Spleen (tissue), 11 donors: Measurements from ENCODE around the gene SBF1. TPM values are rescaled to one million over a fixed set of nuclear protein-coding genes. Genes with fewer than 3 reads are reported as not detected.

Source experiments
- DNase-seq: peaks from one replicate; pipeline ENCODE4 v3.0.0-alpha.2; 2020
- H3K27ac ChIP-seq, 8 donors: fragments of 200-600 bp; sonication (generic) in 7 of 8; 1 replicate in 4 of 8; 2 replicates in 4 of 8; pipeline versions ENCODE4 v1.5.0 to v1.8.0; 2016 to 2021; ENCODE audit warnings: inconsistent platforms in 4 of 8, mild to moderate bottlenecking in 4 of 8, moderate library complexity in 1 of 8
- H3K27me3 ChIP-seq, 7 donors: fragments of 200-600 bp; sonication (generic) in 6 of 7; replicated peaks in 1 of 7; 1 replicate in 4 of 7; 2 replicates in 3 of 7; pipeline versions ENCODE4 v1.5.0 to v1.8.0; 2016 to 2021; ENCODE audit warnings: inconsistent platforms in 3 of 7, mild to moderate bottlenecking in 1 of 7
- H3K36me3 ChIP-seq, 6 donors: fragments of 200-600 bp; sonication (generic) in 5 of 6; 1 replicate in 4 of 6; 2 replicates in 2 of 6; pipeline versions ENCODE4 v1.5.0 to v1.8.0; 2016 to 2021; ENCODE audit warnings: inconsistent platforms in 2 of 6
- H3K4me1 ChIP-seq, 6 donors: fragments of 200-600 bp; sonication (generic) in 5 of 6; 1 replicate in 3 of 6; 2 replicates in 3 of 6; pipeline versions ENCODE4 v1.5.0 to v1.8.0; 2016 to 2021; ENCODE audit warnings: inconsistent platforms in 3 of 6
- H3K4me3 ChIP-seq, 8 donors: fragments of 200-600 bp; sonication (generic) in 7 of 8; 1 replicate in 4 of 8; 2 replicates in 4 of 8; pipeline versions ENCODE4 v1.5.0 to v1.8.0; 2016 to 2021; ENCODE audit warnings: inconsistent platforms in 4 of 8, mild to moderate bottlenecking in 4 of 8, moderate library complexity in 2 of 8
- H3K9me3 ChIP-seq, 8 donors: fragments of 200-600 bp; sonication (generic) in 7 of 8; 1 replicate in 4 of 8; 2 replicates in 4 of 8; pipeline versions ENCODE4 v1.5.0 to v1.8.0; 2016 to 2021; ENCODE audit warnings: inconsistent platforms in 4 of 8
- CTCF ChIP-seq, 11 experiments: fragments of 200-600 bp in 7 of 11; fragments of 450-650 bp in 4 of 11; sonication (generic) in 4 of 11; IDR thresholded peaks in 8 of 11; conservative IDR thresholded peaks in 3 of 11; 1 replicate in 7 of 11; 2 replicates in 4 of 11; pipeline versions ENCODE4 v1.4.0 to v1.8.0; 2016 to 2021; ENCODE audit warnings: antibody characterized with exemption in 11 of 11, inconsistent platforms in 4 of 11, mild to moderate bottlenecking in 1 of 11
- POLR2A ChIP-seq, 3 donors: fragments of 450-650 bp; IDR thresholded peaks; one replicate each; pipeline ENCODE4 v1.5.1; 2017; ENCODE audit warnings: antibody characterized with exemption in 3 of 3, mild to moderate bottlenecking in 1 of 3
- POLR2AphosphoS5 ChIP-seq, 3 donors: sonication (generic); formaldehyde crosslinking; IDR thresholded peaks; one replicate each; pipeline ENCODE4 v1.5.1; 2017; ENCODE audit warnings: antibody characterized with exemption in 3 of 3
- WGBS, 5 donors: extraction: QIAGEN DNeasy Blood & Tissue Kit in 3 of 5; methylation state at CpG; one replicate each; pipeline versions ENCODE4 v1.1.5 to v1.1.7; 2013 to 2018; 5-methylcytosine and 5-hydroxymethylcytosine counted together
- intact Hi-C: fragments of 100-400 bp; cut with DNase I; formaldehyde crosslinking; loops from one replicate; pipeline ENCODE4 v1.15.0; 2023; ENCODE audit warnings: low total_unique reads
- polyA plus RNA-seq, 3 donors: library from polyadenylated mRNA; stranded (reverse); fragments of 200-250 nt; gene quantifications; one replicate each; pipeline ENCODE4 v1.2.1, GENCODE V29; 2013
- total RNA-seq, 7 donors: library from RNA; depleted of rRNA in 3 of 7; stranded (reverse); fragments of >200 nt in 3 of 7; fragmentation: NEBNext Ultra II Directional in 4 of 7; extraction: Animal tissue kit (Norgen Biotek cat#: 25700) in 4 of 7; gene quantifications; one replicate each; pipeline versions ENCODE4 v1.1.0 to v1.2.1, GENCODE V29; 2016 to 2021
- donor health status: healthy with polysubstance abuse.
- donor health status: DM: no; HTN: no; CAD: no; lungs with moderate emphysema.
- donor health status: DM: no; HTN: no; CAD: no.
- donor health status: Bipolar disorder and iron deficiency.
- donor health status: healthy.
- donor health status: DM: no; HTN: no; CAD: no.
- donor health status: DM: yes; HTN: yes; CAD: no.

The SBF1 gene
- total and polyA plus RNA-seq, 10 donors, result 35.7 to 96.9 (median 75.3) TPM

DNA sequence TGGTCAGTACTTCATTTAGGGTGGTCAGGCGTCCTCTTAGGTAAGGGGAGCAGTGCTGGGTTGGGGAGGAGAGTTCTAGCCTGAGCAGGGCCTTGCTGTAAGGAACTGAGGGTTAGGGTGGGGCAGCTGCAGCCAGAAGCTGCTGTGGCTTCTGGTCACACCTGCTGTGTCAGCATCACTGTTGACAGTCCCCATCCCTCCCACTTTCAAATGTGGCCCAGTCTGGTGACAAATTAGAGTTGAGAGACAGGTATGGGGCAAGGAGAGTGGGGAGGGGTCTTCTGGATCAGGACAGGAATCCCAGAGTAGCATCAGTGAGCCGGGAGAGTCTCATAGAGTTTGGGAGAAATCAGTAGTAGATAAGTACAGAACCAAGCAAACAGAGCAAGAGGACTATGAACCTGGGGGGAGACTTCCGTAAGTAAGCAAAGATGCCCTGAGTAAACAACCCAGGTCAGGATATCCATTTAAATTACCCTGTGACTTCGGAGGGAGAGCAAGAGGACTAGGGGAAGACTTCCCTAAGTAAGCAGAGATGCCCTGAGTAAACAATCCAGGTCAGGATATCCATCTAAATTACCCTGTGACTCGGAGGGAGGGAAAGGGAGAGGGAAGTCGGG, 78.0 kb downstream of the SBF1 start:
- 80 to 88% (median 87%) methylated on average over 6 of the region's 6 CpGs for WGBS, 5 donors
- TF ChIP-seq CTCF (IDR thresholded peaks at IDR 0.05 in 8 of 11, conservative IDR thresholded peaks at IDR 0.05 in 3 of 11), result no peak
- TF ChIP-seq POLR2A (IDR thresholded peaks at IDR 0.05), result no peak
- TF ChIP-seq POLR2AphosphoS5 (IDR thresholded peaks at IDR 0.05), result no peak
- peaks cover 0 to 83% (median 24%) of the 10 kb centered on the region in 6 donors for H3K36me3 ChIP-seq

More for the DNA sequence above, 78.0 kb downstream of the SBF1 start:
- no peak for DNase-seq
- Histone ChIP-seq H3K4me1 (peaks cover 11 to 52% (median 25%) of the 10 kb centered on the region in 6 donors), H3K27me3 (no peaks in the 10 kb centered on the region), H3K27ac (peak overlapping the region in 2 of 8 donors; percentile 14 to 28), H3K9me3 (no peaks in the 10 kb centered on the region), H3K4me3 (no peak overlapping the region)
- intact Hi-C loops, result no loop called here

Other genes with a start within 250 kb of the SBF1 start
- gene TUBGCP6, start 230.0 kb downstream of the SBF1 start, total RNA-seq, result 10 to 100 TPM; 65.2 to 98.0 (median 69.4) TPM
- 10 to 100 TPM; 36.0 to 70.7 (median 69.2) TPM for gene TUBGCP6, start 230.0 kb downstream of the SBF1 start, polyA plus RNA-seq
- 100 to 1,000 TPM in 1 of 7 donors, 10 to 100 TPM in 6; 63.6 to 108 (median 70.2) TPM for gene HDAC10, start 223.8 kb downstream of the SBF1 start, total RNA-seq
- gene HDAC10, start 223.8 kb downstream of the SBF1 start, polyA plus RNA-seq, result 10 to 100 TPM; 25.0 to 69.9 (median 44.7) TPM
- gene MAPK12, start 213.4 kb downstream of the SBF1 start, total RNA-seq, result 10 to 100 TPM in 2 of 7 donors, 1 to 10 TPM in 5; 3.9 to 11.6 (median 6.4) TPM
- 10 to 100 TPM in 1 of 3 donors, 1 to 10 TPM in 2; 6.9 to 11.0 (median 9.0) TPM for gene MAPK12, start 213.4 kb downstream of the SBF1 start, polyA plus RNA-seq
- 10 to 100 TPM in 3 of 7 donors, 1 to 10 TPM in 4; 5.2 to 20.7 (median 9.3) TPM for gene MAPK11, start 204.7 kb downstream of the SBF1 start, total RNA-seq
- 10 to 100 TPM; 10.7 to 25.3 (median 21.0) TPM for gene MAPK11, start 204.7 kb downstream of the SBF1 start, polyA plus RNA-seq
- gene PLXNB2, start 167.4 kb downstream of the SBF1 start, total RNA-seq, result 100 to 1,000 TPM; 175 to 382 (median 278) TPM
- 100 to 1,000 TPM in 1 of 3 donors, 10 to 100 TPM in 2; 41.9 to 113 (median 68.3) TPM for gene PLXNB2, start 167.4 kb downstream of the SBF1 start, polyA plus RNA-seq
- gene DENND6B, start 148.0 kb downstream of the SBF1 start, total RNA-seq, result 1 to 10 TPM; 4.5 to 8.9 (median 6.0) TPM
- gene DENND6B, start 148.0 kb downstream of the SBF1 start, polyA plus RNA-seq, result 10 to 100 TPM in 1 of 3 donors, 1 to 10 TPM in 2; 6.4 to 10.4 (median 9.9) TPM
- 10 to 100 TPM; 54.0 to 76.2 (median 64.7) TPM for gene PPP6R2, start 131.7 kb downstream of the SBF1 start, total RNA-seq
- 10 to 100 TPM; 23.6 to 48.7 (median 27.8) TPM for gene PPP6R2, start 131.7 kb downstream of the SBF1 start, polyA plus RNA-seq
- gene ADM2, start 6.5 kb upstream of the SBF1 start, total RNA-seq, result 1 to 10 TPM; 1.2 to 3.5 (median 2.6) TPM
- 1 to 10 TPM in 2 of 3 donors, under 1 TPM in 1; 0.74 to 2.1 (median 1.3) TPM for gene ADM2, start 6.5 kb upstream of the SBF1 start, polyA plus RNA-seq
- 1 to 10 TPM in 1 of 7 donors, not detected in 6; 2.2 TPM for gene MIOX, start 11.8 kb upstream of the SBF1 start, total RNA-seq
- under 1 TPM; 0.24 to 0.26 (median 0.26) TPM for gene MIOX, start 11.8 kb upstream of the SBF1 start, polyA plus RNA-seq
- gene LMF2, start 32.7 kb upstream of the SBF1 start, total RNA-seq, result 10 to 100 TPM; 62.5 to 81.1 (median 72.2) TPM
- 10 to 100 TPM; 36.6 to 71.2 (median 45.0) TPM for gene LMF2, start 32.7 kb upstream of the SBF1 start, polyA plus RNA-seq
- 10 to 100 TPM; 33.9 to 48.0 (median 38.1) TPM for gene NCAPH2, start 33.2 kb upstream of the SBF1 start, total RNA-seq
- gene NCAPH2, start 33.2 kb upstream of the SBF1 start, polyA plus RNA-seq, result 10 to 100 TPM; 31.4 to 43.1 (median 35.0) TPM
- 1 to 10 TPM in 6 of 7 donors, not detected in 1; 1.2 to 7.4 (median 5.0) TPM for gene SCO2, start 50.6 kb upstream of the SBF1 start, total RNA-seq
- 10 to 100 TPM in 2 of 3 donors, 1 to 10 TPM in 1; 4.4 to 12.7 (median 12.0) TPM for gene SCO2, start 50.6 kb upstream of the SBF1 start, polyA plus RNA-seq
- 100 to 1,000 TPM in 6 of 7 donors, 10 to 100 TPM in 1; 73.7 to 284 (median 152) TPM for gene TYMP, start 55.0 kb upstream of the SBF1 start, total RNA-seq
- gene TYMP, start 55.0 kb upstream of the SBF1 start, polyA plus RNA-seq, result 100 to 1,000 TPM in 1 of 3 donors, 10 to 100 TPM in 2; 88.3 to 166 (median 92.3) TPM
- 1 to 10 TPM; 2.6 to 5.0 (median 3.4) TPM for gene KLHDC7B, start 70.9 kb upstream of the SBF1 start, total RNA-seq
- 1 to 10 TPM; 2.6 to 3.8 (median 3.5) TPM for gene KLHDC7B, start 70.9 kb upstream of the SBF1 start, polyA plus RNA-seq
- gene SYCE3, start 87.9 kb upstream of the SBF1 start, total RNA-seq, result 1 to 10 TPM in 1 of 7 donors, not detected in 6; 3.0 TPM
- under 1 TPM in 1 of 3 donors, not detected in 2; 0.50 TPM for gene SYCE3, start 87.9 kb upstream of the SBF1 start, polyA plus RNA-seq
- gene CPT1B, start 103.4 kb upstream of the SBF1 start, total RNA-seq, result 10 to 100 TPM; 25.0 to 46.4 (median 31.5) TPM
- 10 to 100 TPM; 23.6 to 55.3 (median 37.0) TPM for gene CPT1B, start 103.4 kb upstream of the SBF1 start, polyA plus RNA-seq
- 100 to 1,000 TPM in 5 of 7 donors, 10 to 100 TPM in 2; 94.4 to 142 (median 111) TPM for gene CHKB, start 107.8 kb upstream of the SBF1 start, total RNA-seq
- 100 to 1,000 TPM; 161 to 502 (median 339) TPM for gene CHKB, start 107.8 kb upstream of the SBF1 start, polyA plus RNA-seq
- gene MAPK8IP2, start 125.8 kb upstream of the SBF1 start, total RNA-seq, result 1 to 10 TPM in 3 of 7 donors, under 1 TPM in 4; 0.64 to 2.7 (median 0.79) TPM
- under 1 TPM; 0.22 to 0.99 (median 0.29) TPM for gene MAPK8IP2, start 125.8 kb upstream of the SBF1 start, polyA plus RNA-seq
- 10 to 100 TPM; 51.0 to 80.2 (median 58.7) TPM for gene ARSA, start 153.1 kb upstream of the SBF1 start, total RNA-seq
- 100 to 1,000 TPM in 1 of 3 donors, 10 to 100 TPM in 2; 26.0 to 108 (median 86.7) TPM for gene ARSA, start 153.1 kb upstream of the SBF1 start, polyA plus RNA-seq
- gene SHANK3, start 197.8 kb upstream of the SBF1 start, total RNA-seq, result 100 to 1,000 TPM in 3 of 7 donors, 10 to 100 TPM in 4; 55.5 to 264 (median 89.1) TPM
- gene SHANK3, start 197.8 kb upstream of the SBF1 start, polyA plus RNA-seq, result 100 to 1,000 TPM in 1 of 3 donors, 10 to 100 TPM in 1, 1 to 10 TPM in 1; 9.9 to 112 (median 31.8) TPM